HPDE6-E6E7 (cell line): ENCODE results near the gene C1orf232.

Experiments
- DNase-seq: peaks from one replicate; pipeline ENCODE4 v3.0.0; 2011; ENCODE audit warnings: missing footprints; ENCODE audit errors: extremely low spot score

C1orf232 gene

GRCh38 chr1:26156285-26157038 is 12.3 kb downstream of the C1orf232 start:
- no peak for DNase-seq

- DNase-seq: no peak
Observed at GRCh38 chr1:26155370-26156284, 13.1 kb downstream of the C1orf232 start.

- no peak for DNase-seq
Observed at GRCh38 chr1:26154750-26155149, 14.0 kb downstream of the C1orf232 start.

GRCh38 chr1:26153966-26154532 is 14.7 kb downstream of the C1orf232 start:
- DNase-seq: no peak

- DNase-seq: no peak
Observed at GRCh38 chr1:26148887-26149286, 19.9 kb downstream of the C1orf232 start.

- DNase-seq: no peak
Observed at GRCh38 chr1:26145960-26146294, 22.8 kb downstream of the C1orf232 start.

GRCh38 chr1:26145041-26145959 is 23.5 kb downstream of the C1orf232 start:
- DNase-seq: peak; percentile 60

GRCh38 chr1:26142159-26142558 is 26.6 kb downstream of the C1orf232 start:
- DNase-seq: no peak

- DNase-seq: no peak
Observed at GRCh38 chr1:26138974-26139558, 29.7 kb downstream of the C1orf232 start.

GRCh38 chr1:26134466-26134865 is 34.3 kb downstream of the C1orf232 start:
- DNase-seq: no peak

- no peak for DNase-seq
Observed at GRCh38 chr1:26132834-26133167, 36.0 kb downstream of the C1orf232 start.

- no peak for DNase-seq
Observed at GRCh38 chr1:26132128-26132833, 36.5 kb downstream of the C1orf232 start.

- no peak for DNase-seq
Observed at GRCh38 chr1:26130695-26131094, 38.1 kb downstream of the C1orf232 start.

GRCh38 chr1:26129778-26130177 is 39.0 kb downstream of the C1orf232 start:
- DNase-seq: no peak

GRCh38 chr1:26127235-26128163 is 41.3 kb downstream of the C1orf232 start:
- no peak for DNase-seq

- peak; percentile 63 for DNase-seq
Observed at GRCh38 chr1:26126321-26127084, 42.3 kb downstream of the C1orf232 start.

- no peak for DNase-seq
Observed at GRCh38 chr1:26125946-26126320, 42.8 kb downstream of the C1orf232 start.

- DNase-seq: no peak
Observed at GRCh38 chr1:26125382-26125781, 43.4 kb downstream of the C1orf232 start.
